ENCODE data around the gene IRF4.
"Not testable (repeated sequence)": the region's sequence is repeated elsewhere in the genome, so short reads cannot be mapped to it uniquely, and the experiment has no call there.

IRF4 gene

GRCh38 chr6:423799-424345 is 32.3 kb downstream of the IRF4 start:
- Histone ChIP-seq H3K9me3 (ENCODE audit: insufficient read depth, low read depth, low read length) (no peaks in the 10 kb centered on the region), H3K4me3 (ENCODE audit: low read length) (no peak overlapping the region), H3K4me1 (ENCODE audit: insufficient read depth, low read length) (no peaks in the 10 kb centered on the region), H3K27me3 (ENCODE audit: insufficient read depth, low read length) (no peaks in the 10 kb centered on the region), H3K27ac (ENCODE audit: low read length) (no peak overlapping the region), H3K9ac (ENCODE audit: low read depth, low read length) (no peak overlapping the region), H3K36me3 (ENCODE audit: insufficient read depth, low read depth, low read length) (no peaks in the 10 kb centered on the region)

- Histone ChIP-seq H3K36me3 (ENCODE audit: insufficient read depth, low read depth, low read length) (no peaks in the 10 kb centered on the region), H3K27ac (ENCODE audit: low read length) (no peak overlapping the region)
Measured at GRCh38 chr6:424741-425417, 33.3 kb downstream of the IRF4 start.

GRCh38 chr6:425418-425788 is 33.9 kb downstream of the IRF4 start:
- not testable (repeated sequence) for H3K27ac ChIP-seq (ENCODE audit: low read length); H3K4me3 ChIP-seq (ENCODE audit: low read length); H3K36me3 ChIP-seq (ENCODE audit: insufficient read depth, low read depth, low read length); H3K4me1 ChIP-seq (ENCODE audit: insufficient read depth, low read length); H3K9ac ChIP-seq (ENCODE audit: low read depth, low read length); H3K9me3 ChIP-seq (ENCODE audit: insufficient read depth, low read depth, low read length); H3K27me3 ChIP-seq (ENCODE audit: insufficient read depth, low read length)

More at GRCh38 chr6:424741-425417, 33.3 kb downstream of the IRF4 start:
- Histone ChIP-seq H3K4me1 (ENCODE audit: insufficient read depth, low read length) (no peaks in the 10 kb centered on the region), H3K27me3 (ENCODE audit: insufficient read depth, low read length) (no peaks in the 10 kb centered on the region), H3K4me3 (ENCODE audit: low read length) (no peak overlapping the region), H3K9ac (ENCODE audit: low read depth, low read length) (no peak overlapping the region), H3K9me3 (ENCODE audit: insufficient read depth, low read depth, low read length) (no peaks in the 10 kb centered on the region)

- not testable (repeated sequence) for H3K9ac ChIP-seq (ENCODE audit: low read depth, low read length); H3K27me3 ChIP-seq (ENCODE audit: insufficient read depth, low read length); H3K4me3 ChIP-seq (ENCODE audit: low read length); H3K36me3 ChIP-seq (ENCODE audit: insufficient read depth, low read depth, low read length); H3K4me1 ChIP-seq (ENCODE audit: insufficient read depth, low read length); H3K27ac ChIP-seq (ENCODE audit: low read length); H3K9me3 ChIP-seq (ENCODE audit: insufficient read depth, low read depth, low read length)
Measured at GRCh38 chr6:426198-426738, 34.7 kb downstream of the IRF4 start.

- Histone ChIP-seq H3K27ac (ENCODE audit: low read length) (no peak overlapping the region), H3K27me3 (ENCODE audit: insufficient read depth, low read length) (no peaks in the 10 kb centered on the region), H3K9me3 (ENCODE audit: insufficient read depth, low read depth, low read length) (no peaks in the 10 kb centered on the region), H3K4me1 (ENCODE audit: insufficient read depth, low read length) (no peaks in the 10 kb centered on the region), H3K36me3 (ENCODE audit: insufficient read depth, low read depth, low read length) (no peaks in the 10 kb centered on the region), H3K9ac (ENCODE audit: low read depth, low read length) (no peak overlapping the region), H3K4me3 (ENCODE audit: low read length) (no peak overlapping the region)
Measured at GRCh38 chr6:428047-428603, 36.6 kb downstream of the IRF4 start.

GRCh38 chr6:429515-430121 is 38.1 kb downstream of the IRF4 start:
- no peak overlapping the region for H3K4me3 ChIP-seq (ENCODE audit: low read length)

GRCh38 chr6:431504-431903 is 40.0 kb downstream of the IRF4 start:
- H3K4me1 ChIP-seq (ENCODE audit: insufficient read depth, low read length), result no peaks in the 10 kb centered on the region
- H3K27me3 ChIP-seq (ENCODE audit: insufficient read depth, low read length), result no peaks in the 10 kb centered on the region
- H3K27ac ChIP-seq (ENCODE audit: low read length), result no peak overlapping the region

More at GRCh38 chr6:429515-430121, 38.1 kb downstream of the IRF4 start:
- Histone ChIP-seq H3K9ac (ENCODE audit: low read depth, low read length) (no peak overlapping the region), H3K9me3 (ENCODE audit: insufficient read depth, low read depth, low read length) (no peaks in the 10 kb centered on the region), H3K36me3 (ENCODE audit: insufficient read depth, low read depth, low read length) (no peaks in the 10 kb centered on the region), H3K27me3 (ENCODE audit: insufficient read depth, low read length) (no peaks in the 10 kb centered on the region), H3K4me1 (ENCODE audit: insufficient read depth, low read length) (no peaks in the 10 kb centered on the region), H3K27ac (ENCODE audit: low read length) (no peak overlapping the region)

GRCh38 chr6:431986-432385 is 40.4 kb downstream of the IRF4 start:
- no peak overlapping the region for H3K27ac ChIP-seq (ENCODE audit: low read length)
- no peaks in the 10 kb centered on the region for H3K4me1 ChIP-seq (ENCODE audit: insufficient read depth, low read length)
- no peaks in the 10 kb centered on the region for H3K27me3 ChIP-seq (ENCODE audit: insufficient read depth, low read length)
- H3K36me3 ChIP-seq (ENCODE audit: insufficient read depth, low read depth, low read length), result no peaks in the 10 kb centered on the region
- H3K9ac ChIP-seq (ENCODE audit: low read depth, low read length), result no peak overlapping the region
- H3K9me3 ChIP-seq (ENCODE audit: insufficient read depth, low read depth, low read length), result no peaks in the 10 kb centered on the region
- H3K4me3 ChIP-seq (ENCODE audit: low read length), result no peak overlapping the region

More at GRCh38 chr6:431504-431903, 40.0 kb downstream of the IRF4 start:
- no peak overlapping the region for H3K9ac ChIP-seq (ENCODE audit: low read depth, low read length)
- no peak overlapping the region for H3K4me3 ChIP-seq (ENCODE audit: low read length)
- H3K9me3 ChIP-seq (ENCODE audit: insufficient read depth, low read depth, low read length), result no peaks in the 10 kb centered on the region
- H3K36me3 ChIP-seq (ENCODE audit: insufficient read depth, low read depth, low read length), result no peaks in the 10 kb centered on the region

- no peaks in the 10 kb centered on the region for H3K36me3 ChIP-seq (ENCODE audit: insufficient read depth, low read depth, low read length)
- no peaks in the 10 kb centered on the region for H3K4me1 ChIP-seq (ENCODE audit: insufficient read depth, low read length)
- H3K9me3 ChIP-seq (ENCODE audit: insufficient read depth, low read depth, low read length), result no peaks in the 10 kb centered on the region
- H3K27me3 ChIP-seq (ENCODE audit: insufficient read depth, low read length), result no peaks in the 10 kb centered on the region
- H3K9ac ChIP-seq (ENCODE audit: low read depth, low read length), result no peak overlapping the region
- H3K27ac ChIP-seq (ENCODE audit: low read length), result no peak overlapping the region
- no peak overlapping the region for H3K4me3 ChIP-seq (ENCODE audit: low read length)
Measured at GRCh38 chr6:434051-434705, 42.6 kb downstream of the IRF4 start.

GRCh38 chr6:435441-436307 is 44.1 kb downstream of the IRF4 start:
- Histone ChIP-seq H3K9me3 (ENCODE audit: insufficient read depth, low read depth, low read length) (no peaks in the 10 kb centered on the region), H3K27ac (ENCODE audit: low read length) (no peak overlapping the region), H3K27me3 (ENCODE audit: insufficient read depth, low read length) (no peaks in the 10 kb centered on the region), H3K4me1 (ENCODE audit: insufficient read depth, low read length) (no peaks in the 10 kb centered on the region), H3K36me3 (ENCODE audit: insufficient read depth, low read depth, low read length) (no peaks in the 10 kb centered on the region), H3K4me3 (ENCODE audit: low read length) (no peak overlapping the region), H3K9ac (ENCODE audit: low read depth, low read length) (no peak overlapping the region)

Measured in iPS-20b (cell line).